Vagina (tissue), 2 donors: ENCODE measurements around the gene E2F1. TPM values are rescaled to one million over a fixed set of nuclear protein-coding genes. Genes with fewer than 3 reads are reported as not detected.
"Not testable (repeated sequence)": the region's sequence is repeated elsewhere in the genome, so short reads cannot be mapped to it uniquely, and the experiment has no call there.

Source experiments
- DNase-seq, 2 donors: peaks; one replicate each; pipeline ENCODE4 v3.0.0-alpha.2; 2017; ENCODE audit errors: extremely low spot score in 2 of 2
- H3K27ac ChIP-seq: fragments of 200-600 bp; sonication (generic); one replicate; pipeline ENCODE4 v1.5.1; 2019
- H3K27me3 ChIP-seq: fragments of 200-600 bp; sonication (generic); one replicate; pipeline ENCODE4 v1.5.1; 2019
- H3K36me3 ChIP-seq, 2 donors: fragments of 200-600 bp; sonication (generic); one replicate each; pipeline ENCODE4 v1.5.1; 2017 to 2019
- H3K4me1 ChIP-seq: fragments of 200-600 bp; sonication (generic); one replicate; pipeline ENCODE4 v1.5.1; 2019
- H3K4me3 ChIP-seq, 2 donors: fragments of 200-600 bp; sonication (generic); 1 replicate in 1 of 2; 2 replicates in 1 of 2; pipeline ENCODE4 v1.5.1; 2016 to 2019
- H3K9me3 ChIP-seq: fragments of 200-600 bp; sonication (generic); one replicate; pipeline ENCODE4 v1.5.1; 2019
- POLR2A ChIP-seq, 2 donors: fragments of 450-650 bp; IDR thresholded peaks; one replicate each; pipeline ENCODE4 v1.6.1; 2017; ENCODE audit warnings: antibody characterized with exemption in 2 of 2, mild to moderate bottlenecking in 2 of 2, moderate library complexity in 2 of 2
- POLR2AphosphoS5 ChIP-seq, 2 donors: sonication (generic); formaldehyde crosslinking; IDR thresholded peaks; one replicate each; pipeline ENCODE4 v1.9.0; 2017; ENCODE audit warnings: antibody characterized with exemption in 2 of 2, mild to moderate bottlenecking in 2 of 2, low read depth in 1 of 2; ENCODE audit not compliant: insufficient read depth in 1 of 2
- intact Hi-C: fragments of 100-400 bp; cut with DNase I; formaldehyde crosslinking; loops from one replicate; pipeline ENCODE4 v1.15.1; 2023
- total RNA-seq: library from RNA; depleted of rRNA; stranded (reverse); fragments of >200 nt; gene quantifications from one replicate; pipeline ENCODE4 v1.2.3, GENCODE V29; 2016
- TF ChIP-seq, protein P1 (sequence below), 3 experiments: fragments of 450-650 bp in 2 of 3; fragments of 200-600 bp in 1 of 3; sonication (generic) in 1 of 3; IDR thresholded peaks; one replicate each; pipeline ENCODE4 v1.5.1; 2017 to 2019; ENCODE audit warnings: antibody characterized with exemption in 3 of 3, mild to moderate bottlenecking in 2 of 3, moderate library complexity in 2 of 3

E2F1 gene
- total RNA-seq, 1 donor from 2014 or later: 0.49 TPM

GRCh38 chr20:33703498-33704137 is 17.4 kb upstream of the E2F1 start:
- H3K27ac ChIP-seq: no peak overlapping the region
- no peaks in the 10 kb centered on the region for H3K4me1 ChIP-seq
- DNase-seq: no peak
- no peak overlapping the region for H3K4me3 ChIP-seq
- intact Hi-C loops: no loop called here
- H3K36me3 ChIP-seq: peaks cover 0 to 18% of the 10 kb centered on the region in 2 donors
- no peaks in the 10 kb centered on the region for H3K9me3 ChIP-seq
- no peaks in the 10 kb centered on the region for H3K27me3 ChIP-seq
- no peak for TF ChIP-seq POLR2A (IDR thresholded peaks at IDR 0.05)
- TF ChIP-seq POLR2AphosphoS5 (IDR thresholded peaks at IDR 0.05; ENCODE audit: insufficient read depth in 1 of 2, low read depth in 1 of 2): no peak
- TF ChIP-seq, protein P1, sequence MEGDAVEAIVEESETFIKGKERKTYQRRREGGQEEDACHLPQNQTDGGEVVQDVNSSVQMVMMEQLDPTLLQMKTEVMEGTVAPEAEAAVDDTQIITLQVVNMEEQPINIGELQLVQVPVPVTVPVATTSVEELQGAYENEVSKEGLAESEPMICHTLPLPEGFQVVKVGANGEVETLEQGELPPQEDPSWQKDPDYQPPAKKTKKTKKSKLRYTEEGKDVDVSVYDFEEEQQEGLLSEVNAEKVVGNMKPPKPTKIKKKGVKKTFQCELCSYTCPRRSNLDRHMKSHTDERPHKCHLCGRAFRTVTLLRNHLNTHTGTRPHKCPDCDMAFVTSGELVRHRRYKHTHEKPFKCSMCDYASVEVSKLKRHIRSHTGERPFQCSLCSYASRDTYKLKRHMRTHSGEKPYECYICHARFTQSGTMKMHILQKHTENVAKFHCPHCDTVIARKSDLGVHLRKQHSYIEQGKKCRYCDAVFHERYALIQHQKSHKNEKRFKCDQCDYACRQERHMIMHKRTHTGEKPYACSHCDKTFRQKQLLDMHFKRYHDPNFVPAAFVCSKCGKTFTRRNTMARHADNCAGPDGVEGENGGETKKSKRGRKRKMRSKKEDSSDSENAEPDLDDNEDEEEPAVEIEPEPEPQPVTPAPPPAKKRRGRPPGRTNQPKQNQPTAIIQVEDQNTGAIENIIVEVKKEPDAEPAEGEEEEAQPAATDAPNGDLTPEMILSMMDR (IDR thresholded peaks at IDR 0.05): no peak

DNA sequence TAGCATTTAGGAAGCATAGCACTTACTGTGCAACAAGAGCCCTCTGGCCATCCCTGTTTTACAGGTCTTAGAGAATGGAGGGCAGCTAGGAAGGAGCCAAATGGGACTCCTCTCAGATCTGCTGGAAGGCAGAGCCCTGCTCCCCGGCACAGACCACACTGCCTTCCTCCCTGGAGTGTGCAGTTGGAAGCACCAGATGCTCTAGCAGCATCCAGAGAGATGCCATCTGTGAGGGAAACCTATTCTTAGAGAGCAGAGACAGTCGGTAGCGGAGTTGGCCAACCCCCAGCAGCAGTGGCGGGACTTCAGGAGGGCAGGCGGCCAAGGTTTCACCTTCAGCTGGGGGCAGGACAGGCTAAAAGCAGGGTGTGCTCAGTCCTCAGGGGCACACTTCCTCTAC is 16.7 kb upstream of the E2F1 start:
- peaks cover 2% of the 10 kb centered on the region for H3K4me1 ChIP-seq
- no peak overlapping the region for H3K27ac ChIP-seq
- H3K4me3 ChIP-seq: no peak overlapping the region
- no peak for DNase-seq
- intact Hi-C loops: no loop called here
- TF ChIP-seq POLR2AphosphoS5 (IDR thresholded peaks at IDR 0.05; ENCODE audit: insufficient read depth in 1 of 2, low read depth in 1 of 2): no peak
- TF ChIP-seq, protein P1 (IDR thresholded peaks at IDR 0.05): no peak
- TF ChIP-seq POLR2A (IDR thresholded peaks at IDR 0.05): no peak
- H3K36me3 ChIP-seq: peaks cover 0 to 18% of the 10 kb centered on the region in 2 donors
- no peaks in the 10 kb centered on the region for H3K27me3 ChIP-seq
- H3K9me3 ChIP-seq: no peaks in the 10 kb centered on the region

GRCh38 chr20:33701629-33702450 is 15.7 kb upstream of the E2F1 start:
- DNase-seq: no peak
- no peak overlapping the region for H3K27ac ChIP-seq

DNA sequence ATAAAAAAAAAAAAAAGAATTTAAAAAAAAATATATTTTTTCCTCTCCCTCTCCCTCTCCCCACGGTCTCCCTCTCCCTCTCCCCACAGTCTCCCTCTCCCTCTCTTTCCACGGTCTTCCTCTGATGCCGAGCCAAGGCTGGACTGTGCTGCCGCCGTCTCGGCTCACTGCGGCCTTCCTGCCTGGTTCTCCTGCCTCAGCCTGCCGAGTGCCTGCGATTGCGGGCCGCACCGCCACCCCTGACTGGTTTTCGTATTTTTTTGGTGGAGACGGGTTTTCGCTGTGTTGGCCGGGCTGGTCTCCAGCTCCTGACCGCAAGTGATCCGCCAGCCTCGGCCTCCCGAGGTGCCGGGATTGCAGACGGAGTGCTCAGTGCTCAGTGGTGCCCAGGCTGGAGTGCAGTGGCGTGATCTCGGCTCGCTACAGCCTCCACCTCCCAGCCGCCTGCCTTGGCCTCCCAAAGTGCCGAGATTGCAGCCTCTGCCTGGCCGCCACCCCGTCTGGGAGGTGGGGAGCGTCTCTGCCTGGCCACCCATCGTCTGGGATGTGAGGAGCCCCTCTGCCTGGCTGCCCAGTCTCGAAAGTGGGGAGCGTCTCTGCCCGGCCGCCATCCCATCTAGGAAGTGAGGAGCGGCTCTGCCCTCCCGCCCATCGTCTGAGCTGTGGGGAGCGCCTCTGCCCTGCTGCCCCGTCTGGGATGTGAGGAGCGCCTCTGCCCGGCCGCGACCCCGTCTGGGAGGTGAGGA is 14.7 kb upstream of the E2F1 start:
- H3K4me1 ChIP-seq: peaks cover 21% of the 10 kb centered on the region
- H3K9me3 ChIP-seq, H3K27me3 ChIP-seq, DNase-seq, H3K4me3 ChIP-seq, intact Hi-C loops, H3K36me3 ChIP-seq, H3K27ac ChIP-seq: not testable (repeated sequence)

More at GRCh38 chr20:33701629-33702450, 15.7 kb upstream of the E2F1 start:
- no peaks in the 10 kb centered on the region for H3K27me3 ChIP-seq
- H3K4me1 ChIP-seq: peaks cover 11% of the 10 kb centered on the region
- H3K9me3 ChIP-seq: no peaks in the 10 kb centered on the region
- H3K4me3 ChIP-seq: no peak overlapping the region
- TF ChIP-seq POLR2A (IDR thresholded peaks at IDR 0.05) (no peak), POLR2AphosphoS5 (IDR thresholded peaks at IDR 0.05; ENCODE audit: insufficient read depth in 1 of 2, low read depth in 1 of 2) (no peak)
- TF ChIP-seq, protein P1 (IDR thresholded peaks at IDR 0.05): no peak
- intact Hi-C loops: no loop called here
- H3K36me3 ChIP-seq: peaks cover 0 to 7% of the 10 kb centered on the region in 2 donors

GRCh38 chr20:33698966-33699365 is 12.8 kb upstream of the E2F1 start:
- peaks cover 22% of the 10 kb centered on the region for H3K4me1 ChIP-seq
- H3K36me3 ChIP-seq, intact Hi-C loops, DNase-seq, H3K27ac ChIP-seq, H3K4me3 ChIP-seq, H3K27me3 ChIP-seq, H3K9me3 ChIP-seq: not testable (repeated sequence)
